HPDE6-E6E7 (cell line): ENCODE results near the gene AADACL3.
"Not testable (repeated sequence)": the region's sequence is repeated elsewhere in the genome, so short reads cannot be mapped to it uniquely, and the experiment has no call there.

Source experiments
- DNase-seq: peaks from one replicate; pipeline ENCODE4 v3.0.0; 2011; ENCODE audit warnings: missing footprints; ENCODE audit errors: extremely low spot score

AADACL3 gene

DNA sequence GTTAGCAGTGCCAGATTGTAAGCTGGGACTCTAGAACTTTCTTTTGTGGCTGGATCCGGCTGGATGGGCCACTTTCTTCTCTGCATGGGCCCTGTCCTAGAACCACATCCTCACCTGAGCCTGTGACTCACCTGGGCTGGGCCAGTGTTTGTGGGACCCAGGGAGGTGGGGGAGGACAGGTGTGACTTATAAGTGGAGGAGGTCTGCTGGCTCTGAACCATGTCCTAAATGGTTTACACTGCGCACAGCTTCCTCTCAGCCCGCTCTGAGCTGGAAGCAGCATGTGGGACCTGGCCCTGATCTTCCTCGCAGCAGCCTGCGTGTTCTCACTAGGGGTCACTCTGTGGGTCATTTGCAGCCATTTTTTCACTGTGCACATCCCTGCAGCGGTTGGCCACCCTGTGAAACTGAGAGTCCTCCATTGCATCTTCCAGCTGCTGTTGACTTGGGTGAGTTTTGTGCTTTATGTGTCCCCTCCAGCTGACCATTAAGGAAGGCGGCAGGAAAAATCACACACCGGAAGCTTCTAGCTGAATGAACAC is at the start of gene AADACL3:
Gene AADACL3 (plus strand): TSS at position 215 of the 542 bp plus-strand sequence. CDS start 67 bp downstream, at position 282.
- no peak for DNase-seq

- DNase-seq = no peak
These were observed 49.7 kb upstream of the AADACL3 start for GRCh38 chr1:12666141-12666735.

DNA sequence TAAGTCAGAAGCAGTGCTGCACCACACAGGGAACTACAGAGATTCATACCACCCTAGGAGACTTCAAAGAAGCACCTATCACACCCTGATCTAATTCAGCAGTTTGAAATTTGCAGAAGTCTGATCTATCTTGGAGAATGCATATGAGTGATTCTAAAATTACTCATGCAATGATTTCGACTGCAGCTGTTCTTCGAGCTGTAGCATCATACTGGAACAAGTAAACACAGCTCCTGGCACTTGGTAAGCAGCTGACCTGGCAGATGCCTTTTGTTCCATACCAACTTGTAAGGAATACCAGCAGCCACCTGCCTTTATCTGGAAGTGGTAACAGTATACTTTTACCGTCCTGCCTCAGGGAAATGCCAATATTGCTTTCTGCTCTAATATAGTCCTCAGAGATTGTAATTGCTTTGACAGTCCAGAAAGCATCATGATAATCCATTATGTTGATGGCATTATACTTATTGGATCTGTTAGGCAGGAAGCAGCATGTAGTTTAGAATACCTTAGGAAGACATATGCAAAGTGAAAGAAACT is 46.3 kb upstream of the AADACL3 start:
- DNase-seq = no peak

GRCh38 chr1:12674358-12674757 is 41.6 kb upstream of the AADACL3 start:
- DNase-seq = no peak

- not testable (repeated sequence) for DNase-seq
These were observed 39.8 kb upstream of the AADACL3 start for GRCh38 chr1:12676122-12676521.

- DNase-seq = no peak
These were observed 38.3 kb upstream of the AADACL3 start for GRCh38 chr1:12677565-12677964.

DNA sequence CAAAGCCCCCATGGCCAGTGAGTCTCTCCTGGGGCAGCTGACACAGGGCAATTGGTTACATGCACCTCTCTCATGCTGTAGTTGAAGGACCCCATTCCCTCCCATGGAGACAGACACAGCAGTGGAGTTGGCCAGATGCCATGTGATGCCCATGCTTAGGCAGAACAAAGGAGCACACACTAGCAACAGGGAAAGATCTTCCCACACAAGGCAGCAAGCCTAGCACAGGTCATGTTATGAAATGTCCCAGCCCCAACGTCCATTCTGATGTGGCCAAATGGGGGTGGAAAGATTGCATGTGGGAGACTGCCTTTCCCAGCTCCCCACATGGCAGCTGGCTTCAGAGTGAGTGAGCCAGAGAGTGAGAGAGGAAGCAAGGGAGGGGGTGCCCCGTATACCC is 37.6 kb upstream of the AADACL3 start:
- DNase-seq = no peak

DNA sequence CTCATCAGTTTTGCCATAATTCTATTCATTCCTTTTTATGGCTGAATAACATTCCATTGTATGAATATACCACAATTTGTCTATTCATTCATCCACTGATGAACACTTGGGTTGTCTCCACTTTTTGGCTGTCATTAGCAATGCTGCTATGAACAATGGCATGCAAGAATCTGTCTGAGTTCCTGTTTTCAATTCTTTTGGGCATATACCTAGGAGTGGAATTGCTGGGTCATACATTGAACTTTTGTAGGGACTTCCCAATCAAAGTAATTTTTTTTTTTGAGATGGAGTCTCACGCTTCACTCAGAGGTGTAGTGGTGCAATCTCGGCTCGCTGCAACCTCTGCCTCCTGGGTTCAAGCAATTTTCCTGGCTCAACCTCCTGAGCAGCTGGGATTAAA is 37.1 kb upstream of the AADACL3 start:
- no peak for DNase-seq

GRCh38 chr1:12690156-12690555 is 25.8 kb upstream of the AADACL3 start:
- DNase-seq = no peak

- DNase-seq = no peak
These were observed 22.7 kb upstream of the AADACL3 start for GRCh38 chr1:12692967-12693782.

- DNase-seq = no peak
These were observed 19.3 kb upstream of the AADACL3 start for GRCh38 chr1:12696658-12697057.

GRCh38 chr1:12697397-12697796 is 18.5 kb upstream of the AADACL3 start:
- DNase-seq = no peak

DNA sequence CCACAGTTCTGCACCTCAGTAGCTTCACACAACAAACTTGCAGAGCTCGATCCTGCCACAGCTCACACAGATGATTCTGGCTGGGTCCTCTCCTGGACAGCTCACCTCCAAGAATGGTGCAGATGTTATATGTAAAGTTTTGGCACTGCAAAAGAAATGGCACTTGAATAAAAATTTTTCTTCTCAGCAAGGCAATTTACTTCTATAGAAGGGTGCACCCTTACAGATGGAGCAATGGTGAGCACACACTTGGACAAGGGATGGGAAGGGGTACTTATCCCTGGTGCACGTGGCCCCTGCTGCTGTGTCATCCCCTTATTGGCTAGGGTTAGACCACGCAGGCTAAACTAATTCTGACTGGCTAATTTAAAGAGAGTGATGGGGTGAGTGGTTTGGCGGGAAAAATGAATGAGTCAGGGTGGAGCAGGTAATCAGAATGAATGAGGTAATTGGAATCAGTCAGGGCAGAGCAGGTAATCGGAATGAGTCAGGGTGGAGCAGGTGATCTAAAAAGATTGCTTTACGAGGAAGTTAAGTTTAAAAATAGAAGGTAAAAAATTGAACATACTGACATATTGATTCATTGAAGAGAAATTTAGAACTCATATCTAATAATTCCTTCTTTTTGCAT is 12.0 kb upstream of the AADACL3 start:
- DNase-seq = no peak

DNA sequence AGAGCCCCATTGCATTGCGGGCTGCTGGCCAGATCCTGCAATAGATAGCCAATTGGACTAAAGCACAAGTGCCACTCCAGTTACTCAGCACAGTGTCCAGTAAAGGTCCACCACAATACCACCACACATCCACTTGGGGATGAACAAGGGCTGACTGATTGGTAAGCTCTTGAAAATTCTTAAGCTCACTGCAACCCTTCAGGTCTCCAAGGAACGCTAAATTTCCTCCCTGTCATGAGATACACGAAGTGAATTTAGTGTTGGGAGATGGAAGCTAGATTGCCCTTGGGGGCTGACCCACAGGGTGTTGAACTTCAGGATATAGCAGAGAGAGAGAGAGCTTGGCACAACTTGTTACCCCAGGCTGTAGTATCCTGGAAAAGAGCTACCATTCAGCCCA is 9.8 kb upstream of the AADACL3 start:
- no peak for DNase-seq

GRCh38 chr1:12708396-12709090 is 7.4 kb upstream of the AADACL3 start:
- no peak for DNase-seq

GRCh38 chr1:12709091-12709491 is 6.8 kb upstream of the AADACL3 start:
- DNase-seq = no peak

- no peak for DNase-seq
These were observed 6.2 kb upstream of the AADACL3 start for GRCh38 chr1:12709696-12710095.

DNA sequence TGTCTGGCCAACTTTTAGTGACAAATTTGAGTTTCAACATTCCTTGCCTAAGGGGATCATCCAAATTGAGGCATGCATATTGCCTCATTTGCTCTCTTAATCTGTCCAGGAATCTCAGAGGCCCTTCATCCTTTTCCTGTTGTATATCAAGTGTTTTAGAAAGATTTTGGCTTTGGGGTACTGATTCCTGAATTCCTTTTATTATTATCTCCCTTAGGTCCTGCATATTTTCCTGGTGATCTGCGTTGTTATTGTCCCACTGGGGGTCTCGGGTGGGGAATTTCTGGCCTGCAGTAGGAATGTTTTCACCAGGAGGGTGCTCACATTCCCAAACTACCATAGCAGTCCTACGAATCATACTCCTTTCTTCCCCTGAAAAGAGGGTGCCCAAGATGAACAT is 4.4 kb upstream of the AADACL3 start:
- no peak for DNase-seq

DNA sequence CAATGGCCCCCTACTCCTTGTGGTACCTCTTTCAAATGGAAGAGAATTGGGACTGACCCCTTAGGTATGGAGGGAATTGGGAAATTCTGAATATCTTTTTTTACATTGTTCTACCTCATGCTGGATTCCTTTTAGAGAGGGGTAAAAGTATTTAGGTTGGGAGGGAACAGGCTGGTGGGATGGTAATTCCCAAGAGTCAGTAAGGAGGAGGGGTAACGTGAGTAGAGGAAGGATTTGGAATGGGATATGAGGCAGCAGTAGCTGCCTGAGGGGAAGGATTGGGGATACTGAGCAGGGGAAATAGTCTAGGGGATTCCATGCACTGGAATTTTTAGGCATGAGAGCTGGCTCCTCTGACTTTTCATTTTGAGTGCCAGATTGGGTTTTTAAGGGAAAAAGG is 3.8 kb upstream of the AADACL3 start:
- DNase-seq = no peak

DNA sequence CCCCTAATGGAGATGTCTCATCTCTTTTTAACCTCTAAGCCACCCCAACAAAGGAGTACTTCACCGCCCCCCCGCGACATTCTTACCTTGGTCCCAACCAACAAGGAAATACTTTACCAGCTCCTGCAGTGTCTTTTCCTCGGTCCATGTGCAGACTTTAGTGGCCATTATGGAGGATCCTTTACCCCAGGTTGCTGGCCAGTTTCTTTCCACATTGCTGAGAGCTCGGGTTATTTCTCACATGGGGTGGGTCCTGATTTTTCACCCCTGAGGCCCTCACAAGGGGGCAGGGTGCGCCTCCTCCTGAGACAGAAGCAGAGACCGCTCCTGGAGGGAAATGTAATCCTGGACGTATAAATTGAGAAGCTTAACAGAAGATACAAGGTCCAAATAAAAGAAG is 3.0 kb upstream of the AADACL3 start:
- DNase-seq = no peak

DNA sequence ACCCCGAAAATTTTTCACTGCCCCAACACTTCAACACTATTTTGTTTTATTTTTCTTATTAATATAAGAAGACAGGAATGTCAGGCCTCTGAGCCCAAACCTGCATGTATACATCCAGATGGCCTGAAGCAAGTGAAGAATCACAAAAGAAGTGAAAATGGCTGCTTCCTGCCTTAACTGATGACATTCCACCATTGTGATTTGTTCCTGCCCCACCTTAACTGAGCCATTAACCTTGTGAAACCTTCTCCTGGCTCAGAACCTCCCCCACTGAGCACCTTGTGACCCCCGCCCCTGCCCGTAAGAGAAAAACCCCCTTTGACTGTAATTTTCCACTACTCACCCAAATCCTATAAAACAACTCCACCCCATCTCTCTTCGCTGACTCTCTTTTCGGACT is 2.3 kb upstream of the AADACL3 start:
- DNase-seq = not testable (repeated sequence)
